HepG2 (cell line): ENCODE data around the gene ATOH7. TPM values are rescaled to one million over a fixed set of nuclear protein-coding genes. Genes with fewer than 3 reads are reported as not detected.

Experiments
- ATAC-seq: fragments of 200-7000 bp; cut with Tn5 transposase; 3 replicates; pipeline ENCODE4 v1.9.1; 2020; ENCODE audit warnings: mild to moderate bottlenecking, moderate library complexity
- BruUV-seq: library from RNA; stranded (reverse); fragments of 400-500 nt; replicated peaks from 2 replicates; lab custom pipeline; 2021; lab: Mats Ljungman, UMichigan
- CTCF ChIA-PET: fragments of 300-600 bp; formaldehyde crosslinking; extraction: SDS; loops from one replicate; lab custom pipeline; 2021; ENCODE audit warnings: low total read pairs, inconsistent platforms, low intra/inter-chr PET ratio; lab: Yijun Ruan, JAX
- POLR2A ChIA-PET: fragments of 350-600 bp; sonication (Branson Sonifier 250); formaldehyde crosslinking; loops from one replicate; lab custom pipeline; 2020; ENCODE audit warnings: antibody characterized with exemption, inconsistent platforms; lab: Yijun Ruan, JAX
- DNase-seq: peaks from one replicate; pipeline ENCODE4 v3.0.0-alpha.2; 2015; ENCODE audit warnings: low spot score
- FAIRE-seq: peaks from 3 replicates; lab custom pipeline; 2011; peaks lifted over from hg19 to GRCh38; lab: Jason Lieb, UNC
- H2AFZ ChIP-seq: one replicate; pipeline ENCODE4 v1.6.1; 2011; ENCODE audit warnings: low read length, inconsistent platforms
- H3K27ac ChIP-seq: fragments of 300-600 bp; 3 replicates; pipeline ENCODE4 v1.8.0; 2011; ENCODE audit warnings: mixed run types, mild to moderate bottlenecking, mixed read lengths, low read length, inconsistent platforms; ENCODE audit not compliant: insufficient read depth; ENCODE audit errors: extremely low read length
- H3K27me3 ChIP-seq, 2 experiments: fragments of 200-600 bp in 1 of 2; 2 replicates in 1 of 2; 3 replicates in 1 of 2; pipeline versions ENCODE4 v1.6.0 to v1.8.0; 2011; ENCODE audit warnings: low read length in 2 of 2, mild to moderate bottlenecking in 2 of 2, moderate library complexity in 2 of 2, inconsistent platforms in 1 of 2; ENCODE audit not compliant: insufficient read depth in 2 of 2, control insufficient read depth in 1 of 2
- H3K36me3 ChIP-seq, 2 experiments: fragments of 200-600 bp in 1 of 2; replicated peaks in 1 of 2; 2 replicates in 1 of 2; 3 replicates in 1 of 2; pipeline versions ENCODE4 v1.5.1 to v1.8.0; 2011; ENCODE audit warnings: low read length in 2 of 2, inconsistent platforms in 1 of 2; ENCODE audit not compliant: insufficient read depth in 2 of 2, control insufficient read depth in 1 of 2
- H3K4me1 ChIP-seq: 2 replicates; pipeline ENCODE4 v1.5.1; 2012; ENCODE audit warnings: low read length, inconsistent platforms; ENCODE audit not compliant: insufficient read depth
- H3K4me2 ChIP-seq: 2 replicates; pipeline ENCODE4 v1.6.0; 2011; ENCODE audit warnings: low read depth, low read length, inconsistent platforms
- H3K4me3 ChIP-seq, 3 experiments: fragments of 200-600 bp in 1 of 3; sonication (generic), shearing (Covaris generic) in 1 of 3; replicated peaks in 1 of 3; 2 replicates each; pipeline ENCODE4 v1.5.1; 2011 to 2016; ENCODE audit warnings: low read length in 3 of 3, inconsistent platforms in 2 of 3, low read depth in 2 of 3, mild to moderate bottlenecking in 2 of 3, control low read depth in 1 of 3, mixed read lengths in 1 of 3; ENCODE audit not compliant: insufficient read depth in 1 of 3
- H3K79me2 ChIP-seq: one replicate; pipeline ENCODE4 v1.6.1; 2011; ENCODE audit warnings: low read length, inconsistent platforms; ENCODE audit not compliant: insufficient read depth
- H3K9ac ChIP-seq: 2 replicates; pipeline ENCODE4 v1.6.0; 2011; ENCODE audit warnings: mild to moderate bottlenecking, low read depth, low read length, inconsistent platforms; ENCODE audit not compliant: insufficient read depth
- H3K9me3 ChIP-seq: 2 replicates; pipeline ENCODE4 v1.5.1; 2012; ENCODE audit warnings: mild to moderate bottlenecking, low read length
- H4K20me1 ChIP-seq: 2 replicates; pipeline ENCODE4 v1.6.0; 2011; ENCODE audit warnings: inconsistent platforms, mild to moderate bottlenecking, low read length, moderate library complexity; ENCODE audit not compliant: insufficient read depth
- ATM ChIP-seq: fragments of 450-650 bp; IDR thresholded peaks from 2 replicates; pipeline ENCODE4 v1.7.1; 2017; ENCODE audit warnings: mild to moderate bottlenecking, borderline replicate concordance
- CENPBD1 ChIP-seq: sonication (generic); formaldehyde crosslinking; IDR thresholded peaks from 2 replicates; pipeline ENCODE4 v1.8.0; 2022; ENCODE audit warnings: missing genetic modification reagents, low read depth, mild to moderate bottlenecking, borderline replicate concordance
- GMEB2 ChIP-seq: IDR thresholded peaks from 2 replicates; pipeline ENCODE4 v1.6.1; 2016; ENCODE audit warnings: missing biosample characterization, missing genetic modification reagents, low read depth
- HMG20A ChIP-seq: IDR thresholded peaks from 2 replicates; pipeline ENCODE4 v1.6.1; 2016; ENCODE audit warnings: borderline replicate concordance
- POLR2A ChIP-seq, 2 experiments: IDR thresholded peaks; 2 replicates each; pipeline ENCODE4 v1.6.1; 2011; ENCODE audit warnings: low read depth in 2 of 2, low read length in 2 of 2, mild to moderate bottlenecking in 1 of 2, moderate library complexity in 1 of 2; ENCODE audit not compliant: insufficient read depth in 1 of 2
- TIGD3 ChIP-seq: sonication (generic); formaldehyde crosslinking; IDR thresholded peaks from 2 replicates; pipeline ENCODE4 v1.5.1; 2020; ENCODE audit warnings: mild to moderate bottlenecking, missing genetic modification reagents, borderline replicate concordance
- ZBTB7B ChIP-seq: sonication (generic); formaldehyde crosslinking; IDR thresholded peaks from 2 replicates; pipeline ENCODE4 v1.4.0; 2020; ENCODE audit warnings: missing genetic modification reagents
- ZKSCAN8 ChIP-seq: IDR thresholded peaks from 2 replicates; pipeline ENCODE4 v1.6.1; 2016; ENCODE audit warnings: borderline replicate concordance, missing genetic modification reagents, missing compliant biosample characterization
- ZNF225 ChIP-seq: sonication (generic); formaldehyde crosslinking; IDR thresholded peaks from 2 replicates; pipeline ENCODE4 v1.4.0; 2020; ENCODE audit warnings: mild to moderate bottlenecking, missing genetic modification reagents
- ZNF232 ChIP-seq: sonication (generic); formaldehyde crosslinking; IDR thresholded peaks from 2 replicates; pipeline ENCODE4 v1.4.0; 2020; ENCODE audit warnings: missing genetic modification reagents, borderline replicate concordance
- ZNF329 ChIP-seq: sonication (generic); formaldehyde crosslinking; IDR thresholded peaks from 2 replicates; pipeline ENCODE4 v1.9.0; 2021; ENCODE audit warnings: low read depth, mild to moderate bottlenecking, missing genetic modification reagents
- ZNF441 ChIP-seq: sonication (generic); formaldehyde crosslinking; IDR thresholded peaks from 2 replicates; pipeline ENCODE4 v1.7.0; 2021; ENCODE audit warnings: missing genetic modification reagents, borderline replicate concordance
- ZNF770 ChIP-seq: sonication (generic); formaldehyde crosslinking; IDR thresholded peaks from 2 replicates; pipeline ENCODE4 v1.5.0; 2020; ENCODE audit warnings: mild to moderate bottlenecking, missing genetic modification reagents
- ZZZ3 ChIP-seq: sonication (generic); formaldehyde crosslinking; IDR thresholded peaks from 2 replicates; pipeline ENCODE4 v1.4.0; 2020; ENCODE audit warnings: missing genetic modification reagents, mild to moderate bottlenecking, borderline replicate concordance
- WGBS: methylation state at CpG from one replicate; pipeline ENCODE4 v1.1.6; 2017; ENCODE audit warnings: low lambda C conversion rate; 5-methylcytosine and 5-hydroxymethylcytosine counted together
- in situ Hi-C: cut with HindIII; loops from 2 replicates; pipeline ENCODE4 v1.10.0; 2017; ENCODE audit warnings: low pct_unique_long_range_greater_than_20kb; ENCODE audit not compliant: extremely low pct_ligation_motif_present
- intact Hi-C: fragments of 100-400 bp; cut with micrococcal nuclease; formaldehyde crosslinking; loops from one replicate; pipeline ENCODE4 v1.10.0; 2022; ENCODE audit not compliant: unreplicated experiment
- polyA plus RNA-seq, 8 experiments: library from polyadenylated mRNA; depleted of rRNA in 3 of 8; stranded (reverse) in 7 of 8; unstranded in 1 of 8; fragments of >200 nt; fragmentation: Illumina TruSeq in 4 of 8; extraction: Trizol in 4 of 8; gene quantifications; 2 replicates each; pipeline versions ENCODE4 v1.2.1 to v1.2.3, GENCODE V29; 2011 to 2016; ENCODE audit warnings: low read depth in 4 of 8, missing spikeins in 1 of 8, mixed read lengths in 1 of 8; ENCODE audit not compliant: insufficient read depth in 1 of 8
- total RNA-seq, 5 experiments: library from RNA; depleted of rRNA; stranded (reverse); fragments of >200 nt; fragmentation: Illumina TruSeq; extraction: Trizol; gene quantifications; 2 replicates each; pipeline ENCODE4 v1.2.3, GENCODE V29; 2016; ENCODE audit warnings: low read depth in 1 of 5

ATOH7 gene
- total and polyA plus RNA-seq, 2 of the 13 experiments (the other 11 are each of a cell fraction or from before 2014, with no cell fraction given): 0.07 to 0.11 TPM

GRCh38 chr10:68230268-68230667 lies 1.6 kb downstream of the ATOH7 start:
- H3K4me3 ChIP-seq: no peak overlapping the region
- ATAC-seq (no peak), FAIRE-seq (no peak), DNase-seq (no peak)
- BruUV-seq: no TSS peak
- H3K27ac ChIP-seq: no peak overlapping the region
- TF ChIP-seq ZZZ3 (CRISPR knock-in tag) (no peak), ZNF225 (no peak), ZNF441 (CRISPR knock-in tag) (no peak), ZNF770 (CRISPR knock-in tag) (no peak), TIGD3 (CRISPR knock-in tag) (no peak), ZBTB7B (CRISPR knock-in tag) (no peak), ATM (no peak), ZNF329 (CRISPR knock-in tag) (no peak), POLR2A (IDR thresholded peaks at IDR 0.05; ENCODE audit: insufficient read depth in 1 of 2, low read depth in 2 of 2, low read length in 2 of 2) (no peak), HMG20A (CRISPR knock-in tag) (no peak), GMEB2 (CRISPR knock-in tag) (no peak), ZKSCAN8 (CRISPR knock-in tag) (no peak), ZNF232 (CRISPR knock-in tag) (no peak), CENPBD1 (CRISPR knock-in tag) (no peak)
- H4K20me1 ChIP-seq: no peaks in the 10 kb centered on the region
- H3K79me2 ChIP-seq: no peaks in the 10 kb centered on the region
- no peak overlapping the region for H2AFZ ChIP-seq
- intact Hi-C loops: no loop called here
- ChIA-PET CTCF (no interaction called here), POLR2A (no interaction called here)
- H3K27me3 ChIP-seq: peaks cover 0 to 29% of the 10 kb centered on the region in 2 experiments; a peak in 3 of 5 replicates
- H3K36me3 ChIP-seq: no peaks in the 10 kb centered on the region
- WGBS: 76% methylated on average over 5 of the region's 5 CpGs
- H3K9ac ChIP-seq: no peak overlapping the region
- in situ Hi-C loops: no loop called here
- peaks cover 17% of the 10 kb centered on the region for H3K4me1 ChIP-seq
- H3K4me2 ChIP-seq: no peak overlapping the region
- no peaks in the 10 kb centered on the region for H3K9me3 ChIP-seq
